Astrocyte of the spinal cord (primary cell): ENCODE results near the gene AP3D1.

Experiments used
- DNase-seq: peaks from one replicate; pipeline ENCODE4 v3.0.0; 2011; ENCODE audit warnings: low read depth, low spot score
- H3K4me3 ChIP-seq: 2 replicates; pipeline ENCODE4 v1.5.1; 2011; ENCODE audit warnings: low read depth, mild to moderate bottlenecking, low read length, moderate library complexity
- in situ Hi-C: cut with HindIII; loops from 2 replicates; pipeline ENCODE4 v1.10.0; 2017; ENCODE audit warnings: low sequenced_read_pairs
- TF ChIP-seq, protein P1 (sequence below): IDR thresholded peaks from 2 replicates; pipeline ENCODE4 v1.5.1; 2012; ENCODE audit warnings: low read depth, mild to moderate bottlenecking, low read length, inconsistent platforms

The AP3D1 gene

DNA sequence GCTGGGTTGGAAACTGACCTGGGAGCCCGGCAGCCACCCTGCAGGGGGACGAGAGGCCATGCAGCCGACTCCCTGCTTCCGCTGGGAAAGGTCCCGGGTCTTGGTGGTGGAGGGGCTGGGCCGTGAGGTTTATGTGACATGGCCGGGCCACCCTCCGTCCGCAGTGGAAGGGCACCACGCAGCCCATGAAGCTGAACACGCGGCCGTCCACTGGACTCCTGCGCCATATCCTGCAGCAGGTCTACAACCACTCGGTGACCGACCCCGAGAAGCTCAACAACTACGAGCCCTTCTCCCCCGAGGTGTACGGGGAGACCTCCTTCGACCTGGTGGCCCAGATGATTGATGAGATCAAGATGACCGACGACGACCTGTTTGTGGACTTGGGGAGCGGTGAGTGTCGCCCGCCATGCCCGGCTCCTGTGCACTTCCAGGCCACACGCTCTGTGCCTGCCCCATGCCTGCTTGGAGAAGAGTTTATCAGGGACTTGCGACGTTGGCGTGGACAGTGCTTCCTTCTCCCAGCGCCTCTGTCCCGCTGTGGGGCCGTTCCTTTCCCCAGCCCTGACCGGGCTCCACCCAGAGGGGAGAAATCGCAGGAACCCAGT, 39.6 kb upstream of the AP3D1 start:
- no peak overlapping the region for H3K4me3 ChIP-seq
- in situ Hi-C loops = no loop called here

DNA sequence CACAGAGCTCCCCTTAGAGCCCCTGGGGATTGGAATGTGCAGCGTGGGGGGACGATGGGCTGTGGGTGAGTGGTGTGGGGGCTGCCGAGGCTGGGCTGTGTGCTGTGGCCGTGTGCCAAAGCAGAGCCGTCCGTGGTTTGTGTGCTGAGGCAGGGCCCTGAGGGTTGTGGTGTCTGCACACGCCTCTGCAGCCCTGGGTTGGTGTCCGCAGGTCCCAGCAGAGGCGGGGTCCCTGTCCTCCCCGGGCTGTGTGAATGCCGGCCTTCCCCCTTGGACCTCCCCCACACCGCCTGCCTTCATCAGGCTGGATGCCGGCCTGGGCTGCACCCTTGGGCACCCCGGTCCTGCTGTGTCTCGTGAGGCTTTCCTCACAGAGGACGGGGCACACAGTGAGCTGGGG, 38.5 kb upstream of the AP3D1 start:
- no peak overlapping the region for H3K4me3 ChIP-seq
- no peak for DNase-seq
- in situ Hi-C loops = no loop called here
- TF ChIP-seq, protein P1, sequence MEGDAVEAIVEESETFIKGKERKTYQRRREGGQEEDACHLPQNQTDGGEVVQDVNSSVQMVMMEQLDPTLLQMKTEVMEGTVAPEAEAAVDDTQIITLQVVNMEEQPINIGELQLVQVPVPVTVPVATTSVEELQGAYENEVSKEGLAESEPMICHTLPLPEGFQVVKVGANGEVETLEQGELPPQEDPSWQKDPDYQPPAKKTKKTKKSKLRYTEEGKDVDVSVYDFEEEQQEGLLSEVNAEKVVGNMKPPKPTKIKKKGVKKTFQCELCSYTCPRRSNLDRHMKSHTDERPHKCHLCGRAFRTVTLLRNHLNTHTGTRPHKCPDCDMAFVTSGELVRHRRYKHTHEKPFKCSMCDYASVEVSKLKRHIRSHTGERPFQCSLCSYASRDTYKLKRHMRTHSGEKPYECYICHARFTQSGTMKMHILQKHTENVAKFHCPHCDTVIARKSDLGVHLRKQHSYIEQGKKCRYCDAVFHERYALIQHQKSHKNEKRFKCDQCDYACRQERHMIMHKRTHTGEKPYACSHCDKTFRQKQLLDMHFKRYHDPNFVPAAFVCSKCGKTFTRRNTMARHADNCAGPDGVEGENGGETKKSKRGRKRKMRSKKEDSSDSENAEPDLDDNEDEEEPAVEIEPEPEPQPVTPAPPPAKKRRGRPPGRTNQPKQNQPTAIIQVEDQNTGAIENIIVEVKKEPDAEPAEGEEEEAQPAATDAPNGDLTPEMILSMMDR = no peak

More for the DNA sequence above, 39.6 kb upstream of the AP3D1 start:
- DNase-seq = no peak
- TF ChIP-seq, protein P1 = no peak

DNA sequence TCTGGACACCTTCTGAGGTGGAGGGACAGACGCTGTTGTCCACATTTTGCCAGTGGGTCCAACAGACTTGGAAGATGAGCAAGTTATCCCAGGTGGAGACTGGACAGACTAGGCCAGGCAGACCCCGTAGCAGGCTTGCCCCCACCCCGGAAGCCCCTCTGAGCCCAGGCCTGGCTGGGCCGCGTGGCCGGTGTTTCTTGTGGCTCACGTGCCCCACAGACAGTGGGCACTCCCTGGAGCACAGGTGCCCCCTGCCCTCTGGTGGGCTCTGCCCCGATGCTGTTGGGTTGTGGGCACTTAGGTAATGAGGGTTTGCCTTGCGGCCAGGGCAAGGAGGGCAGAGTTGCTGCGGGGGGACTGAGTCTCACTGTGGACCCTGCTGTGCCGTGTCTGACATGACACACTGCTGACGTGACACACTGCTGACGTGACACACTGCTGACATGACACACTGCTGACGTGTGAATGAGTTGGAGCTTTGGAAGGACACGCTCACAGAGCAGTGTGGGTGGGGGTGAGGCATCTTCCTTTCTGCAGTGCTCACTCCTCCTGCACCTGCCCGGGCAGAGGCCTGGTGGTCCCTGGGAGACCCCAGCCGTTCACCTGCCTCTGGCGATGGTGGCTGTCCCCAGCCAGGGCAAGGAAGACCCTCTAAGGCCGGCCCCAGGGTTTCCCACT, 37.5 kb upstream of the AP3D1 start:
- no peak for DNase-seq
- H3K4me3 ChIP-seq = no peak overlapping the region
- TF ChIP-seq, protein P1 = no peak
- in situ Hi-C loops = no loop called here

DNA sequence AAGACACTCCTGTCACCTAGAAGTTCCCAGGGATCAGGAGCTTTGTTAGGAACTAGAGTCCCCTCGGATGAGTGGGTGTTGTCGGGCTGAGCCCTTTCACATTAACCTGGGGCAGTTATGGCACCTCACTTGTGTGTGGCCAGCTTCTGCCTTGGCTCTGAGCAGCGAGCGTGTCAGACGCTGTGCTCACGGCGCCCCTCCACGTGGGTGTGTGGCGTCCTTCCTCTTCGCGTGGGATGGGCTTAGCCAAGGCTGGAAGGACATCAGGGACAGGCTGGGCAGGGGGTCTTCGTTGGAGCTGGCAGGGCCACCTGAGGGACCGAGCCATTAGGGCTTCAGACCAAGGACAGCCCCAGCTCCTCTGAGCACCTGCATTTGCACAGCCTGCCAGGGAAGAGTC, 35.8 kb upstream of the AP3D1 start:
- in situ Hi-C loops = no loop called here
- TF ChIP-seq, protein P1 = no peak
- no peak overlapping the region for H3K4me3 ChIP-seq
- no peak for DNase-seq

DNA sequence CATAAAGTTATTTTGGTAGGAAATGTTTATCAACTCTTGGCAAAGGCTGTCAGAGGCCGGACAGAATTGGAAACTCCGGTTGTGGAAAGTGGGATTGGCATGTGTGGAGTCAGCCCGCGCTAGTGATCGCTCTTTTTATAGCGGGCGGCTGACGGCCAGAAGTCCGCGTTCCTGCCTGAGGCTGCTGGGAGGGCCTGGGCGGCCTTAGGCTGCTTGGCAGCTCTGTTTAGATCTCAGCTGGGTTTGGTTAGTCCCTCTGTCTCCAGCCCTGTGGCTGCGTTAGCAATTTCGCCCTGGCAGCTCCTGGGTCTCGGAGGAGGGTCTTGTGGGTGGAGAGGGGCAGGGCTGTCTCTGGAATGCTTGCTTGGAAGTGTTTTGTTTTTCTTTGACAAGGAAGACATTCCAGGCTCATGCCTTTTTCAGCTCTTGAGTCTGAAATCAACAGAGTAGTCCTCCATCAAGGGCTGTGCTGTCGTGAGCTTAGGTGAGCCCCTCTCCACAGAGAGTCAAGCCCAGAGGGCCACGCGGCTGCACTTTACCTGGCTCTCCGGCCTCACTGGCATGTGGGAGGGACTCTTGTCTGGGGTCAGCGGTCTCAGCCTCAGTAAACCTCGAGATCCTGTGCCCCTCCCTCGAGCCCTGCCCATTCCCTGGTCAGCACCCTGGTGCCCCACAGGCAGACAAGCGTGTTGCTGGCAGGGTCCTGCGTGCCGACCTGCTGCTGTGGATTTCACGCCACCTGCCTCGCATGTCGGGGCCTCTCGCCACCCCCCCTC, 34.9 kb upstream of the AP3D1 start:
- TF ChIP-seq, protein P1 = no peak
- in situ Hi-C loops = no loop called here
- H3K4me3 ChIP-seq = no peak overlapping the region
- DNase-seq = peak; percentile 89

DNA sequence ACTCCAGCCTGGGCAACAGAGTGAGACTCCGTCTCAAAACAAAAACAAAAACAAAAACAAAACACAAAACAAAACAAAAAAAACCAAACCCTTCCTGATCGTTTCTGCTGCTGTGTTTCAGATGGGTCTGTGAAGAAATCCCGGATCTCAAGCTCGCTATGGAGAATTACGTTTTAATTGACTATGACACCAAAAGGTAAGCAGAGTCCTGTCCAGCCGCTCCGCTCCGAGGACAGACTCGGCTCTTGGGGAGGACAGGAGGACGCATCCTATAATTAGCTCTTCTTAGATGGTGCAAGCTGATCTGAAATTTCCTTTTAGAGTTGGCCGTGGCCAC, 34.3 kb upstream of the AP3D1 start:
- in situ Hi-C loops = no loop called here
- no peak for DNase-seq
- TF ChIP-seq, protein P1 = no peak
- H3K4me3 ChIP-seq = no peak overlapping the region
